T-helper 17 cell (primary cell): ENCODE data around the gene FLOT2. TPM values are rescaled to one million over a fixed set of nuclear protein-coding genes. Genes with fewer than 3 reads are reported as not detected.
A peak's percentile ranks its signal among the peaks of the same experiment; 100 is the strongest.

Experiments used
- ATAC-seq: fragments of 150-1000 bp; cut with Tn5 transposase; 2 replicates; pipeline ENCODE4 v1.10.0; 2021; ENCODE audit warnings: mild to moderate bottlenecking, moderate library complexity
- DNase-seq, 3 donors: peaks; one replicate each; pipeline versions ENCODE4 v3.0.0 to v3.0.0-alpha.2; 2020 to 2021
- H3K9me3 ChIP-seq: one replicate; pipeline ENCODE4 v1.7.0; 2013; ENCODE audit warnings: low read length, mild to moderate bottlenecking; ENCODE audit not compliant: control insufficient read depth, poor library complexity, severe bottlenecking
- H3K27ac Mint-ChIP-seq: one replicate; pipeline ENCODE4 v1.8.0; 2022; ENCODE audit warnings: mild to moderate bottlenecking, moderate library complexity, mixed read lengths
- H3K27me3 Mint-ChIP-seq: one replicate; pipeline ENCODE4 v1.8.0; 2022; ENCODE audit warnings: mixed read lengths
- H3K36me3 Mint-ChIP-seq: one replicate; pipeline ENCODE4 v1.8.0; 2022; ENCODE audit warnings: low read depth, mixed read lengths
- H3K4me1 Mint-ChIP-seq: one replicate; pipeline ENCODE4 v1.8.0; 2022; ENCODE audit warnings: mild to moderate bottlenecking, mixed read lengths
- H3K4me3 Mint-ChIP-seq: one replicate; pipeline ENCODE4 v1.8.0; 2022; ENCODE audit warnings: mild to moderate bottlenecking, moderate library complexity, mixed read lengths
- total RNA-seq, 4 donors: library from RNA in 2 of 4; stranded (reverse) in 2 of 4; gene quantifications; one replicate each; pipeline ENCODE4 v1.2.3 and lab custom pipeline; 2022 to 2026

FLOT2 gene
- total RNA-seq, 2 donors from 2014 or later = 132 to 147 TPM

DNA sequence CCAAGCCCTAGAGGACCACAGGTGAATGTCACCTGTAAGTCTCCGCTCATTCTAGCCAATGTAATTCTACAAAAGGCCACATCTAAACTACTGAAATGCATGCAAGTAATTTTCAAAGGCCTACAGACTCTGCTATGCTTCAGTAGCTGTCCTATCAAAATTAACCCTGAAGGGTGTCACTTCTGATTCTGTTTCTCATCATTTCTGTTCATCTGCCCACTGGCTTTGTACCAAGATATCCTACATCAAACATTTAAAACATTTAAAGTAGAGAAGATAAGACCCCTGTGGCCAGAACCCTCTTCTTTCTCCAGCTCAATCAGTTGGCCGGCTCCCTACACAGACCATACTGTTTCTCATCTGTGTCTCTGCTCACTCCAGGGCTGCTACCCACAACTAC is 32.3 kb upstream of the FLOT2 start:
- no peaks in the 10 kb centered on the region for H3K27me3 Mint-ChIP-seq
- peaks cover 37% of the 10 kb centered on the region for H3K4me1 Mint-ChIP-seq
- DNase-seq (no peak), ATAC-seq (no peak)
- no peak overlapping the region for H3K4me3 Mint-ChIP-seq
- H3K36me3 Mint-ChIP-seq = peaks cover 2% of the 10 kb centered on the region
- peak overlapping the region; percentile 92 for H3K27ac Mint-ChIP-seq
- H3K9me3 ChIP-seq = no peaks in the 10 kb centered on the region

DNA sequence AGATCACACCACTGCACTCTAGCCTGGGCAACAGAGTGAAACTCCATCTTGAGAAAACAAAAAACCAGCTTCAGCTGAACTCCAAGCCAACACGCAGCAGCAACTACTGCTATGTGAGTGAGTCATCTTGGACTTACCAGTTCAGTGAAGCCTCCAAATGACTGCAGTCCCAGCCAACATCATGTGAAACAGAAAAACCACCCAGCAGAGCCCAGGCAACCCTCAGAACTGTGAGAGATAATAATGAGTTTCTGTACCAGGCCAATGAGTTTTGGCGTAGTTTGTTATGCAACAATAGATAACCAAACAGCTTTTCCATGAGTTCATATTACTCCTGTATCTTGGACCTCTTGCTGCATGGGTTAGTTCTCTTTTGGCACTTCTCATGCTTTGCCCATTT is 30.5 kb upstream of the FLOT2 start:
- no peak for ATAC-seq
- DNase-seq = no peak

DNA sequence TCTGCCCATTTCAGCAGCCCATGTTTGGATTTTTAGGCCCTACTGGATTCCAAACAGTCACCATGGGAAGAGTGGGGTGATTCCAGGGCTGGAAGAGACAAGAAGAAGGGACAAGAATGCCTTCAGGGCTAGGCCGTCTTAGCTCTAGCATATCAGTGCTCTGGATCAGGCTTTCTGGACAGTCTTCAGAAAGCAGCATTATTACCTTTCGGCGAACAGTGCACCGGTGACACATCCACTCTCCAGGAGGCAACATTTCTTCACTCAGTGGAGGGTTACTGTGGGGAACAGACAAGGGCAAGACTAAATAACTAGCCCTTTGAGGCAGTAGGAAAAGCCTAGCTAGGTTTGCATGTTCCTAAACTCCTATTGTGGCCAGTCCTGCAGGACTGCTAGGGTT is 29.3 kb upstream of the FLOT2 start:
- DNase-seq = no peak
- H3K27me3 Mint-ChIP-seq = no peaks in the 10 kb centered on the region
- H3K4me1 Mint-ChIP-seq = peaks cover 39% of the 10 kb centered on the region
- H3K27ac Mint-ChIP-seq = peak overlapping the region; percentile 97
- no peak for ATAC-seq
- H3K9me3 ChIP-seq = no peaks in the 10 kb centered on the region
- H3K36me3 Mint-ChIP-seq = peaks cover 6% of the 10 kb centered on the region
- H3K4me3 Mint-ChIP-seq = no peak overlapping the region

More for the DNA sequence above, 30.5 kb upstream of the FLOT2 start:
- no peak overlapping the region for H3K4me3 Mint-ChIP-seq
- no peaks in the 10 kb centered on the region for H3K9me3 ChIP-seq
- H3K27ac Mint-ChIP-seq = peak overlapping the region; percentile 97
- H3K36me3 Mint-ChIP-seq = peaks cover 6% of the 10 kb centered on the region
- H3K27me3 Mint-ChIP-seq = no peaks in the 10 kb centered on the region
- peaks cover 37% of the 10 kb centered on the region for H3K4me1 Mint-ChIP-seq

DNA sequence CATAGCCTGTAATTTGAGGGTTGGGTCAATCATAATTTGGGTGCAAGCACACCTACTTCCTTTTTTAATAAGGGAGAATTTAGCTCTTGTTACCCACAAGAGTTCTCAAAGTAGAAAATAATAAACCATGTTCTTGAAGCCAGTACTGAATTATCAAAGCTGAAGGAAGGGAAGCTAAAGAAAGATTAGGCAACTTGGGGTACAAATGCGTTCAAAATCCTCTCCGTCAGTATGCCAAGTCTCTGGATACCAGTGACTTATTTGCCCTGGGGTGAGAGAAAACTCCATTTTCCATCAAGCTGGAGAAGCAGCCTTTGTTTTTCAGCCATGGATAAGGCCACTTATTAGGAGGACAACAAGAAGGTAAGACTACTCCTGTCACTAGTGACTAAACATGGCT is 28.8 kb upstream of the FLOT2 start:
- no peaks in the 10 kb centered on the region for H3K9me3 ChIP-seq
- Mint-ChIP-seq H3K27me3 (no peaks in the 10 kb centered on the region), H3K36me3 (peaks cover 8% of the 10 kb centered on the region), H3K4me1 (peaks cover 39% of the 10 kb centered on the region), H3K27ac (peak overlapping the region; percentile 97), H3K4me3 (peak overlapping the region; percentile 74)
- ATAC-seq = peak; percentile 3
- no peak for DNase-seq

DNA sequence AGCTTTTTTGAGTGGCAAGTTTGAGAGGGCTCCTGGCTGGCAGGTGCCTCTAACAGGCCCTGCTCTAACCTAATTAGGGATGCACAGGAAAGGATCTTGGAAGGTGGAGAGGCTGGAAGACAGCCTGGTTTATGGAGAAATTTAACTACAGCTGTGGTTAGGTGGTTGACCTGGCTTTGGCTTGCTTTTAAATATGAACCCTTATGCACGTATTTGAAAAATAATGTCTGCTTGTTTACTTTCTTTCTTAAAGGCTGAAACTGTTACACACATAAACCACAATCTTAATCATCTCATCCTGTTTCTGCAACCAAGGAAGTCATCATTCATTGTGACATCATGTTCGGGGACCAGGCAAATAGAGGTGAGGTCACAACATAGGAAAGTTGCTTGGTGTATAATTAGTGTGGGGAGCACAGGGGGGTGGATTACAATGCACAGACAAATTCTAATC is 28.4 kb upstream of the FLOT2 start:
- ATAC-seq (peak; percentile 93), DNase-seq (peak in 1 of 3 donors; percentile 41)
- Mint-ChIP-seq H3K4me1 (peaks cover 39% of the 10 kb centered on the region), H3K4me3 (peak overlapping the region; percentile 74), H3K36me3 (peaks cover 8% of the 10 kb centered on the region), H3K27ac (peak overlapping the region; percentile 97), H3K27me3 (no peaks in the 10 kb centered on the region)
- H3K9me3 ChIP-seq = no peaks in the 10 kb centered on the region

DNA sequence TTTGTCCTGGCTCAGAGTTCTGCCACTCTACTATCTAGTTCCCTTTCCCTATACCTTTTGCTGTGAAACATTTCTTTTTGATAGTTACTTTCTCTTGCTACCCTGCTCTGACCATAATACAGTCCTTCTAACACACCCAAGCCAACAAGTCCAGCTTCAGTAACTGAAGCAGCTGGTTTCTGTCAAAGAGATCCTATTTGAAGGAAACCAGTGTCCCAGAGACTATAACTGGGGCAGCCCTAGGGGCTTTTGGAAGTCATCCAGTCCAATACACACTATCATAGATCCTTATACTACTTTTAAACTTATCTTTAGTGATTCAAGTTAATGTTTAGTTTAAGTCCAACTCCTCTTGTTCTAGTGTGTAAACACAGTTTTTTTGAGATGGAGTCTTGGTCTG is 22.7 kb upstream of the FLOT2 start:
- ATAC-seq (no peak), DNase-seq (no peak)
- Mint-ChIP-seq H3K4me3 (no peak overlapping the region), H3K27me3 (no peaks in the 10 kb centered on the region), H3K36me3 (peaks cover 14% of the 10 kb centered on the region), H3K4me1 (peaks cover 15% of the 10 kb centered on the region), H3K27ac (peak overlapping the region; percentile 63)
- no peaks in the 10 kb centered on the region for H3K9me3 ChIP-seq

DNA sequence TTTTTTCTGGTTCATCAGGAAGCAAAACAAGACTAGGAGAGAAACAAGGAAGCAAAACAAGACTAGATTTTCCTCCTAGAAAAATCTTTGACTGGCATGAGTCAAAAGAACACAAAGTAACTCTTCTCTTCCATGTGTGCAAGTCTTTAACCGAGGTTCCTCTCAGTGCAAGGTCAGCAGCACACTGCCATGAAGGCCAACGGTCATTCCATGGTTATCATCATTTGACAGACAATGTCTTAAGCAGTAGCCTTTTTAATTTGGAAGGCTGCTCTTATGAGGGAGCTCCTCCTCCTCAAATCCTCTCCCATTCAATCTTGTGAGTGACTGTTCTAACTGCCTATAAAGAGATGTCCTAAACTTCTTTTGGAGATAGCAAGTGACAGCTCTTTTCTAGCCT is 20.8 kb upstream of the FLOT2 start:
- Mint-ChIP-seq H3K4me3 (no peak overlapping the region), H3K27ac (peak overlapping the region; percentile 57), H3K4me1 (peaks cover 11% of the 10 kb centered on the region), H3K27me3 (no peaks in the 10 kb centered on the region), H3K36me3 (peaks cover 16% of the 10 kb centered on the region)
- DNase-seq (no peak), ATAC-seq (no peak)
- H3K9me3 ChIP-seq = no peaks in the 10 kb centered on the region

DNA sequence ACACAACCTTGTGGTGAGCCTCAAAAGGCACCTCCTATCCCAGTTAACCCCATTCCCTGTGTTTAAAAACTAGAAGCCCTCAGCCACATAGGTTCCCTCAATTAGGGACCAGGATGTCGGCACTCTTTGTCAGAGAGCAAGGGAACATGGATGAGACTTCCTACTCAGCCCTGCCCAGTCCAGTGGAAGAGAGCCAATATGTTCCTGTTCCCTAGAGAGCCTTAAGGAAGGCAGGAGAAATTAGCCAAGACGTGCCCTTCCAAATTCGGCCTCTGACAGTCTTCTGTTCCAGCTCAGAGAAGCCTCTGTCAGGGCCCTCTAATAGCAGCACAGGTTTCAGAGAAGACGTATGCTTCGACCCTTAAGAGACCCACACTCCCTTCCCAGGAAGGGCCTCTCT is 19.9 kb upstream of the FLOT2 start:
- H3K4me1 Mint-ChIP-seq = peaks cover 9% of the 10 kb centered on the region
- H3K27ac Mint-ChIP-seq = peak overlapping the region; percentile 67
- H3K4me3 Mint-ChIP-seq = no peak overlapping the region
- ATAC-seq = no peak
- H3K36me3 Mint-ChIP-seq = peaks cover 16% of the 10 kb centered on the region
- H3K9me3 ChIP-seq = no peaks in the 10 kb centered on the region
- no peak for DNase-seq
- H3K27me3 Mint-ChIP-seq = no peaks in the 10 kb centered on the region

DNA sequence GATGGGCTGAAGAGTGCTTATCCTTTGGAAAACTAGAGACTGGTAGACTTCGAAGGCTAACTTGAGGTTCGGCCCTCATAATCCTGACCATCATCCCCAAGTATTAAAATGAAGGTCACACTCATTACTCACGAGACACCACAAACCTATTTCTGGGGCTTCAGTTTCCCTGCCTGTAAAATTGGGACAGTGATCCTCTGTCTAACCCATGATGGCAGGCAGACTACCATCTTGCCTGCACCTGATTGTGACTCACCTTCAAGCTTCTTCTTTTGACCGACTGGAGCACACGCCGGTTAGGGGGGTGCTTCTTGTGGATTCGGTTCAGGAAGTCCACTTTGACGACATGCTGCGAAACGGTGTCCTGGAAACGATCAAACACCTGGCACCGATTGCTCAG is 19.5 kb upstream of the FLOT2 start:
- peaks cover 16% of the 10 kb centered on the region for H3K36me3 Mint-ChIP-seq
- H3K27ac Mint-ChIP-seq = peak overlapping the region; percentile 67
- H3K4me3 Mint-ChIP-seq = no peak overlapping the region
- H3K27me3 Mint-ChIP-seq = no peaks in the 10 kb centered on the region
- H3K4me1 Mint-ChIP-seq = peaks cover 9% of the 10 kb centered on the region
- no peaks in the 10 kb centered on the region for H3K9me3 ChIP-seq
- DNase-seq (no peak), ATAC-seq (no peak)

DNA sequence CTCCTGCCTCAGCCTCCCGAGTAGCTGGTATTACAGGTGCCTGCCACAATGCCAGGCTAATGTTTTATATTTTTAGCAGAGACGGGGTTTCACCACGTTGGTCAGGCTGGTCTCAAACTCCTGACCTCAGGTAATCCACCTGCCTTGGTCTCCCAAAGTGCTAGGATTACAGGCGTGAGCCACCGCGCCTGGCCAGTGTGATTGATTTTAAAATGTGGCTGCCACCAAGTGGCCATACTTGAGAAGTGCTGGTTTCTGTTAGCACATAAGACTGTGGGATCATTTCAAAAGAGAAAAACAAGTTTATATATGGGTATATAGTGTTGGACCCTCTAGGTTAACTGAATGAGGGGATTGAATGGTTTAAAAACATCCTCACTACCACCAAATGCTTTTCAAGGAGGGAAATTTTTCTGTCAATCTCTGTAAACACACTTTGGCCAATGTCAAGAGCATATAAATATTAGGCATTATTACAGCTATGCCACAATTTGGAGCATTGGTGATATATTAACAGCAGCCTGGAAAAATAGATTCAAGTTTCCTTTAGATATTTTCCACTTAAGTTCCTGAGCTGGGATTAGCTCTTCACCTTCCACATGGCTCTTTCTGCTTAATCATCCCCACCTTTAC is 18.9 kb upstream of the FLOT2 start:
- no peaks in the 10 kb centered on the region for H3K27me3 Mint-ChIP-seq
- no peaks in the 10 kb centered on the region for H3K9me3 ChIP-seq
- H3K4me3 Mint-ChIP-seq = no peak overlapping the region
- H3K4me1 Mint-ChIP-seq = peaks cover 9% of the 10 kb centered on the region
- peak overlapping the region; percentile 67 for H3K27ac Mint-ChIP-seq
- peaks cover 14% of the 10 kb centered on the region for H3K36me3 Mint-ChIP-seq
- ATAC-seq (peak; percentile 85), DNase-seq (no peak)

DNA sequence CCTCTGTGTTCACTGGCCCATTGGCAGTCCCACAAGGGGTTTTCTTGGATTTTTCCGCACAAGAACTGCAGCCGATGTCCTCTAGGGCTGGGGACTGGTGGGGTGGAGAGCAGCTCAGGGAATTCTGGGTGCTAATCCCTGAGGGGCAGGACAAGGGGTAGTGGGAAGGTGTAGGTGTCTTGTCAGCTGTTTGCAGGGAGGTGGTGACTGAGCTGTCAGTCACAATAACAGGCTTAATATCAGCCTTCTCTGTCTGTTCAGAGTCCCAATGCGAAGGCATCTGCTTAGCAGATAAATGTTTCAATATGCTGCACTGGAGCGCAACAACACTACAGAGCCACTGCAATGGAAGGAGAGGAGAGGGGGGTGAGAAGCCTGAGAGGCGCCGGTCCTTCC is 15.4 kb upstream of the FLOT2 start:
- Mint-ChIP-seq H3K36me3 (peaks cover 10% of the 10 kb centered on the region), H3K27ac (peak overlapping the region; percentile 34), H3K27me3 (no peaks in the 10 kb centered on the region), H3K4me3 (peak overlapping the region; percentile 56), H3K4me1 (peaks cover 7% of the 10 kb centered on the region)
- no peaks in the 10 kb centered on the region for H3K9me3 ChIP-seq
- ATAC-seq (no peak), DNase-seq (no peak)

DNA sequence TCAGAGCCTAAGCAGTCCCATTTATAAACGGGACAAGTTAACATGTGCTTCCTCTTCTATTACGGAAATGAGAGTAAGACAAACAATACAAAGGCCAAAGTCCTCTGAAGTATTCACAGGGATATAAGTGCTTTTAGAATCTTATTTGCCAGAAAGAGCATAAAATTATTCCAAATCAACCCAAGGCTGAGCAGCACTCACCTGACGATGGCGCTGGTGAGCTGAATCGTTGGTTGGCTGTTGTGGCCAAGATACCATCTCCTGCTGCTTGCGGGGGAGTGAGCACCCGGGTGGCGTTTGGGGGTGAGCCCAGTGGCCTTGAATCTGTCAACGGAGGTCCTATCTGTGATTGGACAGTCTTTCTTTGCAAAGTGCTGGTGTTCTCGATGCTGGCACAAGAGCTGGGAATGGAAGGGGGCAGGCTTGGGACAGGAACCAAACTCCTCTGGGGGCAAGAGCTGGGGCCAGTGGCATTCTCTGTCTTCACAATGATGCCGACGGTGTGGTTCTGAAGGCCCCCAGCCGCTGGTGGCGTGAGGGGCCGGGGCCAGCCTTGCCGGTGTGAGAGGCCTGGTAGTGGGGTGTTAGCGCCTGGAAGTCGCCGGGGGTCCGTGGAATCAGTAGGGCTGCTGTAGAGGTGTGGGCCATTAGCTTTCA is 14.9 kb upstream of the FLOT2 start:
- H3K4me1 Mint-ChIP-seq = peaks cover 7% of the 10 kb centered on the region
- H3K4me3 Mint-ChIP-seq = peak overlapping the region; percentile 56
- no peaks in the 10 kb centered on the region for H3K9me3 ChIP-seq
- peaks cover 10% of the 10 kb centered on the region for H3K36me3 Mint-ChIP-seq
- peak; percentile 27 for ATAC-seq
- DNase-seq = no peak
- H3K27me3 Mint-ChIP-seq = no peaks in the 10 kb centered on the region
- peak overlapping the region; percentile 34 for H3K27ac Mint-ChIP-seq

DNA sequence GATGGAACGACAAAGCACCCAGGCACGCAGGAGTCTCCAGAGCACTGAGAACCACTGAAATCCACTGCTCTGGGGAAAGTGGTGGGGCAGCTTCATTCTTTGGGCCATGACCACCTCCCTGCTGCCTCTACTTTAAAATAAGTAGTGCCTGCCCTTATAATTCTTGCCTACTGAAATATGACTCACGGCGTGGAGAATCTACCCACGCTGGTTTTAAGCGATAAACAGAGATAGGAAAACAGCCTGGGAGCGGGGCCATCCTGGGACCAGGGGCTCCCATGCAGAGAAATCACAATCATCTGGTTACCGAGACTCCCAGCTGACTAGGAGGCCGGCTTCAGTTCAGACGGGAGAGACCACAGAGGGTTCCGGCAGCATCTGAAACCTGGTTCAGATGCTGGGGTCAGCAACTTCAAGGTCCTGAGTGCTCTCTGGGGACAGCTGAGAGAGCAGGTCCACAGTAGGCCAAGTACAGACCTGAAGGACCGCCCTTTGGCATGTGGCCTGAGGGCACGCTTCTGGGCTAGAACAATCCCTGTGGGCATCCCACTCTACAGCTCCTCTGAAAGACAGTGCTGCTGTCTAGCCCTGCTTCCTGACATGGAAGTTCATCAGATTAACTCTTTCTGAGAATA is 14.0 kb upstream of the FLOT2 start:
- no peak overlapping the region for H3K4me3 Mint-ChIP-seq

More for the DNA sequence above, 14.0 kb upstream of the FLOT2 start:
- ATAC-seq = no peak
- Mint-ChIP-seq H3K27ac (peak overlapping the region; percentile 34), H3K27me3 (no peaks in the 10 kb centered on the region), H3K36me3 (peaks cover 8% of the 10 kb centered on the region), H3K4me1 (peaks cover 7% of the 10 kb centered on the region)
- DNase-seq = no peak
- no peaks in the 10 kb centered on the region for H3K9me3 ChIP-seq
